Choroid plexus epithelial cell (primary cell): ENCODE data around the gene NPLOC4.
"Not testable (repeated sequence)": the region's sequence is repeated elsewhere in the genome, so short reads cannot be mapped to it uniquely, and the experiment has no call there.

Experiments used
- DNase-seq: peaks from one replicate; pipeline ENCODE4 v3.0.0-alpha.2; 2010; ENCODE audit warnings: low read depth
- H3K4me3 ChIP-seq: 2 replicates; pipeline ENCODE4 v1.5.1; 2011; ENCODE audit warnings: low read depth, mild to moderate bottlenecking, control low read depth, low read length, moderate library complexity
- TF ChIP-seq, protein P1 (sequence below): conservative IDR thresholded peaks from 2 replicates; pipeline ENCODE4 v1.5.1; 2011; ENCODE audit warnings: low read depth, mild to moderate bottlenecking, control low read depth, inconsistent platforms, low read length, moderate library complexity

NPLOC4 gene

GRCh38 chr17:81589612-81590011 is 47.3 kb downstream of the NPLOC4 start:
- TF ChIP-seq, protein P1, sequence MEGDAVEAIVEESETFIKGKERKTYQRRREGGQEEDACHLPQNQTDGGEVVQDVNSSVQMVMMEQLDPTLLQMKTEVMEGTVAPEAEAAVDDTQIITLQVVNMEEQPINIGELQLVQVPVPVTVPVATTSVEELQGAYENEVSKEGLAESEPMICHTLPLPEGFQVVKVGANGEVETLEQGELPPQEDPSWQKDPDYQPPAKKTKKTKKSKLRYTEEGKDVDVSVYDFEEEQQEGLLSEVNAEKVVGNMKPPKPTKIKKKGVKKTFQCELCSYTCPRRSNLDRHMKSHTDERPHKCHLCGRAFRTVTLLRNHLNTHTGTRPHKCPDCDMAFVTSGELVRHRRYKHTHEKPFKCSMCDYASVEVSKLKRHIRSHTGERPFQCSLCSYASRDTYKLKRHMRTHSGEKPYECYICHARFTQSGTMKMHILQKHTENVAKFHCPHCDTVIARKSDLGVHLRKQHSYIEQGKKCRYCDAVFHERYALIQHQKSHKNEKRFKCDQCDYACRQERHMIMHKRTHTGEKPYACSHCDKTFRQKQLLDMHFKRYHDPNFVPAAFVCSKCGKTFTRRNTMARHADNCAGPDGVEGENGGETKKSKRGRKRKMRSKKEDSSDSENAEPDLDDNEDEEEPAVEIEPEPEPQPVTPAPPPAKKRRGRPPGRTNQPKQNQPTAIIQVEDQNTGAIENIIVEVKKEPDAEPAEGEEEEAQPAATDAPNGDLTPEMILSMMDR: no peak
- H3K4me3 ChIP-seq: no peak overlapping the region
- no peak for DNase-seq

- H3K4me3 ChIP-seq: no peak overlapping the region
- no peak for DNase-seq
- TF ChIP-seq, protein P1: no peak
Observed at GRCh38 chr17:81586096-81586495, 50.8 kb downstream of the NPLOC4 start.

- not testable (repeated sequence) for DNase-seq, H3K4me3 ChIP-seq
Observed at GRCh38 chr17:81584771-81585170, 52.1 kb downstream of the NPLOC4 start.

- DNase-seq: peak; percentile 73
- no peak overlapping the region for H3K4me3 ChIP-seq
- TF ChIP-seq, protein P1: no peak
Observed at GRCh38 chr17:81583589-81584342, 53.1 kb downstream of the NPLOC4 start.

GRCh38 chr17:81582749-81583148 is 54.2 kb downstream of the NPLOC4 start:
- H3K4me3 ChIP-seq: no peak overlapping the region
- DNase-seq: no peak
- TF ChIP-seq, protein P1: peak; percentile 16

- DNase-seq: peak; percentile 63
- no peak overlapping the region for H3K4me3 ChIP-seq
- TF ChIP-seq, protein P1: no peak
Observed at GRCh38 chr17:81582341-81582740, 54.6 kb downstream of the NPLOC4 start.

GRCh38 chr17:81581758-81582157 is 55.2 kb downstream of the NPLOC4 start:
- no peak for DNase-seq
- H3K4me3 ChIP-seq: no peak overlapping the region
- TF ChIP-seq, protein P1: no peak
